ENCODE data around the gene INAVA.

The INAVA gene

GRCh38 chr1:200875416-200875815 lies 19.3 kb upstream of the INAVA start:
- no peak for DNase-seq (ENCODE audit: low read depth in 2 of 2)

GRCh38 chr1:200877010-200877409 lies 17.7 kb upstream of the INAVA start:
- no peak for DNase-seq (ENCODE audit: low read depth in 2 of 2)

- DNase-seq (ENCODE audit: low read depth in 2 of 2) = peak; percentile 37 to 64
Observed at GRCh38 chr1:200877839-200878551, 16.7 kb upstream of the INAVA start.

DNA sequence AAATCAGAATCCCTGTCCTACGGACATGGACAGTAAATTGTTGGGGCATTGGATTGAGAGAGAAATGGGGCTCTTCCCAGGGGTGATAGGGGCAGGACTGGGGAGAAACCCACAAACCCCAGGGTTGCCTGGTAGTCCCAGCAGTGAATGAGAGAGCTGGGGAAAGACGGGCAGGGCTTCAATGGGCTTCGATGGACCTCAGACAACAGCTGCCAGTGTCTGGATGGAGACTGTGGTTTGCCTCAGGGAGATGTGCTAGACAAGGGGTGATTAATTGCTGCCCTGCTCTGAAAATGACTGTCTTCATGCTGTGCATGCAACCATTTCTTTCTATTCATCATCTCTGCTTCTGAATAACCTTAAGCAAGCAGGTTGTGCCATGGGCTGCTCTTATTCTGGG lies 14.5 kb upstream of the INAVA start:
- peak in 1 of 2 donors; percentile 41 for DNase-seq (ENCODE audit: low read depth in 2 of 2)

GRCh38 chr1:200883118-200883517 lies 11.6 kb upstream of the INAVA start:
- DNase-seq (ENCODE audit: low read depth in 2 of 2) = no peak

DNA sequence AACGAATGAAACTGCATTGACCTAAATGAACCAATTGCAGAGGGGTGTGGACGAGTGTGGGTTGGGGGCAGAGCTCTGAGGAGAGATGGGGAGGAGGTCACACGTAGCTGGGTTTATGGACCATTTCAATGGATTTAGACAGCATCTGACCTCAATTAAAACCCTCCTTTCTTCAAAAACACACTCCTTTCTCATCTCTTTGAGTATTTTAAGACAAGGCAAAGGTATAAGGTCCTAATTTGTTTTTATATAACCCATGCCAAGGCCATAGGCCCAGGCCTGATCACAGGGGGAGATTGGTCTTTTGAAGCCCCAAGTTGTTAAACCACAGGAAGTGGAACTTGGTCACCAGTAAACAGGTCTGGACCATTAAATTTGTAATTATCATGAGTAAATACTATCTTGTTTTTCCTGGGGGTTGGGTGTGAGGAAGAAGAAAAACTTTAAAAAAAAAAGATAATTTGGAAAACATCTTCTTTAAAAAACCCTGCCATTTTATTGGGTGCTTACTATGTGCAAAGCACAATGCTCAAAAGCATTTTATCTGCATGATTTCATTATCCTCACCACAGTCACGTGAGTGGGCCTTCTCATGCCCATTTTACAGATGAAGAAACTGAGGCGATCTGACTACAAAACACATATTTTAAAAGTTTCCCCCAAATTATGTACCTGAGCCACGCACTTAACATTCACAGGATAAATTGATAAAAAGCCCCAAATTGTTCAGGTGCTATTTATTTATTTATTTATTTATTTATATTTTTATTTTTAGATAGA lies 8.9 kb upstream of the INAVA start:
- no peak for DNase-seq (ENCODE audit: low read depth in 2 of 2)

DNA sequence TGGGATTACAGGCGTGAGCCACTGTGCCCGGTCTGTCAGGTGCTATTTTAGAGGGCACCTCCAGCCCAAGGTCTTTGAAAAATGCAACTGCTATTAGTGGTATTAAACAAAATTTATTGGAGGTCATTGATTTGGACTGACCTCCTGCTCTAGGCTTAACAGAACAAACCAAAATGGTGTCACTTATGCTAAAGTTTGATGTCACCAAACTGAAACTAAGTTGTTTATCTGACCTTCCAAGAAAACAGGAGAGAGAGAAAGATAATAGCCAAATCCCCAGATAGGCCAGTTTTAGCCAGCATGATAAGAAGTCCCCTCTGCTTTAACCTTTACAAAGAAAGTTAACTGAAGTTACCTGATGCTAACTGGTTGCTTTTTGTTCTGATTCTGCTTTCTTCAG lies 8.1 kb upstream of the INAVA start:
- no peak for DNase-seq (ENCODE audit: low read depth in 2 of 2)

DNA sequence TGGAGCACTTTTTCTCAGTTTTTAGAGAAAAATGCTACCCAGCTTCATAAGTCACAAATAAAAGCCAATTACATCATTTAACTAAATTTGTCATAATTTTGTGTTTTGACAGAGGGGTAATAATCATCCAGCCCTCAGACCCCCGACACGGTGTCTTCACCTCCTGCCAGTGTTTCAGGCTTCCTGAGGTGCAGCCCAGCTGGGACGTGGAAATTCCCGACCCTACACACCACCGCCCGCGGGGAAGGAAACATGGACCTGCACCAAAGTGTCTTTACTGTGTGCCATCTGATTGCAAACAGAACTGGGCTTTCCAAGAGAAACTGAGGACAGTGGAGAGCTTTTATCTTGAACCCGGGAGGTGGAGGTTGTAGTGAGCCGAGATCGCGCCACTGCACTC lies 7.7 kb upstream of the INAVA start:
- no peak for DNase-seq (ENCODE audit: low read depth in 2 of 2)

GRCh38 chr1:200887772-200888348 lies 6.8 kb upstream of the INAVA start:
- no peak for DNase-seq (ENCODE audit: low read depth in 2 of 2)

GRCh38 chr1:200888349-200888838 lies 6.3 kb upstream of the INAVA start:
- peak; percentile 32 to 58 for DNase-seq (ENCODE audit: low read depth in 2 of 2)

DNA sequence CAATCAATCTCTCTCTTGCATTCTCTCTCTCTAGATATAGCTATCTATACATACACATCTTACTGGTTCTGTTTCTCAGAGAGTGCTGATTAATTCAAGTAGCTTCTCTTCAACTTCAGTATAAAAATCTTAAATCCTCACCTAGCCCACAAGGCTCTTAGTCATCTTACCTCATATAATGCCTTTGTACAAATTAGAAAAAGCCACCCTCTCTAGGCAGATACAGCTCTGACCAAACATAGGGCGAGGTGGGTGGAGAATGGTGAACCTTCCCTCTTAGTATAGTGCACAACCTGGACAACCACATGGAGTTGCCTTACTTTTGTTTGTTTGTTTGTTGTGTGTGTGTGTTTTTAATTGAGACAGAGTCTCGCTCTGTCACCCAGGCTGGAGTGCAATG lies 5.1 kb upstream of the INAVA start:
- DNase-seq (ENCODE audit: low read depth in 2 of 2) = no peak

DNA sequence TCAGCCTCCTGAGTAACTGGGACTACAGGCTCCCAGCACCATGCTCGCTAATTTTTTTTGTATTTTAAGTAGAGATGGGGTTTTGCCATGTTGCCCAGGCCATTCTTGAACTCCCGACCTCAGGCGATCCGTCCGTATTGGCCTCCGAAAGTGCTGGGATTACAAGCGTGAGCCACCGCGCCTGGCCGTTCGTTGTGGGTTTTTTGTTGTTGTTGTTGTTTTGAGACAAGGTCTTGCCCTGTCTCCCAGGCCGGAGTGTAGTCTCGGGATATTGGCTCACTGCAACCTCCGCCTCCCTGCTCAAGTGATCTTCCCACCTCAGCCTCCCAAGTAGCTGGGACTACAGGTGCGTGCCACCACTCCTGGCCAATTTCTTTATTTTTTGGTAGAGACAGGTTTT lies 4.7 kb upstream of the INAVA start:
- no peak for DNase-seq (ENCODE audit: low read depth in 2 of 2)

DNA sequence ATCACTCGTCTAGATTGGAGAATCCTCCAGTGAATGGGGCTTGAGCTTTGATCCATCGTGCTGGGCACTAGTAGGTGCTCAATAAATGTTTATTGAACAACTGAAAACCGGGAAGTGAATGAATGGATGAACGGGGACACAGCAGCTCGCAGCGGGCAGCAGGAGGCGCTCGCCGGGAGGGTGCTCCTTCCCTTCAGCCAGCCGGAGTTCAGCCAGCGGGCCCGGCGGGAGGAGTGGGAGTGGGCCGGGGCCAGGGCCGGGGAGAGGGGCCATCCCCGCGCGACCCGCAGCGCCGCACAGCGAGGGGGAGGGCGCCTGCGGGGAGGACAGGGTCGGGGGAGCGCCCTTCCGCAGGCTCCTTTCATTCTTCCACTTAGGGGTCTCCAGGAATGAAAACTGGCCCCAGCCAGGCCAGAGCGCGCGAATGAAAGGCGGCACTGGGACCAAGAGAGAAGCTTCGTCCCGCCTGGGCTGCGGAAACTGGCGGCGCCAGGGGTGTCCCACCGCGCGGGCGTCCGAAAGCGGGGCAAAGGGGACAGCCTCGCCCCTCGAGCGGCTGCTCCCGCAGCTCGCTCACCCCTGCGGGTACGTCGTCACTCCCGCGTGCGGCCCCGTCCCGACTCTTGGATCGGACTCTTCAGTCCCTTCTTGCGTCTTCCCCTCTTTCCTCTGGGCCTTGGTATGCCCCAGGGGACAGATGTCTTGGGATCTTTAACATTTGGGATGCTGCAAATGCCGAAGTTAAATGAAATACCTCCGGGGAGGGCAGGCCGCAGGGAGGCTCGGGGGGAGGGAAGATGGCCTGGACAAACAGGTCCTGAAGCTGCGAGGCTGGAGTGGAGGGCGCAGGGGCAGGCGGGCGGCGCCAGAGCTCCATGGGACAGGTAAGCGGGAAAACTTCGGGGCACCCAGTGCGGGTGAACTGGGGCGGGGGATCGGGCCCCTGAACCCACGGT lies 3.6 kb upstream of the INAVA start:
- DNase-seq (ENCODE audit: low read depth in 2 of 2) = no peak

DNA sequence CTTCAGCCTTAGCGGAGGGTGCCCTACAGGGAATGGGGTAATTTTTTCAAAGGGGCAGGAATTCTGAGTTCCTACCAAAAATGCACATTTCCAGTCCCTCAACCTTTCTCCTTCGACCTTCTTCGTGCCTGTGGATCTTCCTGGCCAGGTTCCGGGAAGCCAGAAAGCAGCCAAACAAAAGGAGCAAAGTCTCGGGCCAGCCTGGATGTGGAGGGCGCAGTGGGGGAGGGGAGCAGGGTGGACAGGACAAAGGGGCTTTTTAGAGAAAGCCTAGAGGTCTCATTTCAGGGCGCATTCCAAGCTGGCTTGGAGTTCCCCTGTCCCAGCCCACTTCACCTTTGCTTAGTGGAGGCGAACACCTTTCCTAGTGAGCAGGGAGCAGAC lies 2.9 kb upstream of the INAVA start:
- DNase-seq (ENCODE audit: low read depth in 2 of 2) = no peak

GRCh38 chr1:200892546-200892945 lies 2.2 kb upstream of the INAVA start:
- no peak for DNase-seq (ENCODE audit: low read depth in 2 of 2)

DNA sequence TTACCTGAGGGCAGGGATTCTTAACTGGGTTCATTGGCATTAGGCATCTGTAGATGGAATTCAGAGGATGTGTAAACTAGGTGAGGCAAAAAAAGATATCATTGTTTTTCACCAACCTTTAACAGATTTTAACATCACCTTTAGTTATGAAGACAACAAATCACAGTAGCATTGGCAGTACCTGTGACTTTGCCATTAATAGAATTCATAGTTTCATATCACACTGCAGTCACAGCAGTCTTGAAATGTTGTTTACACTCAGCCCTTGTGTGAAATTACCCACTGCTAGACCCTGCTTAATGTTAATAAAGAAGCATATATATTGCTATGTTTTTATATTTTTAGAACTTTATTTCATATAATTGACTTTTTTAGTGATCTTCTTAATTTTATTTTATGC lies 1.7 kb upstream of the INAVA start:
- DNase-seq (ENCODE audit: low read depth in 2 of 2) = no peak

DNA sequence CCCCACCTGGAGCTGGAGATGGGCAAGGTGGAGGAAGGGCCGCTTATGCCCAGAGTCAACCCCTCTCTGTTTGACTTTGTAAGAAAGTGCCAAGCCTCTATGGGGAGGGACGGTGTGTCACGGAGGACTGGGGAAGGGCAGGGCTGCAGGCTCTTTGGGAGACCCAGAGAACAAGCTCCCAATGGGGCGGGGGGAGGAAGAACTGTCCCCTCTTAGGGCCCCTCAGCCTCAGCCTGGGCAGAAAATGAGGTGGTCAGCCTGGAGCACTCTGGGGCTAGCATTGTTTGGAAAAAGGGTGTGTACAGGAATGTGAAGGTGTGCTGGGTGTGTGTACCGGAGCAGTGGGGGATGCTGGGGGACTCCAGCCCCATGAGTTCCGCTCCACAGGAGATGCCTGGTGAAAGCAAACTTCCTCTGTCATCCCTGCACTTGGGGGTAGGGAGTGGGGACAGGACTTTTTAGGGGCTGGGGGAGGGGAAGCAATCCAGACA lies 1.2 kb upstream of the INAVA start:
- no peak for DNase-seq (ENCODE audit: low read depth in 2 of 2)

DNA sequence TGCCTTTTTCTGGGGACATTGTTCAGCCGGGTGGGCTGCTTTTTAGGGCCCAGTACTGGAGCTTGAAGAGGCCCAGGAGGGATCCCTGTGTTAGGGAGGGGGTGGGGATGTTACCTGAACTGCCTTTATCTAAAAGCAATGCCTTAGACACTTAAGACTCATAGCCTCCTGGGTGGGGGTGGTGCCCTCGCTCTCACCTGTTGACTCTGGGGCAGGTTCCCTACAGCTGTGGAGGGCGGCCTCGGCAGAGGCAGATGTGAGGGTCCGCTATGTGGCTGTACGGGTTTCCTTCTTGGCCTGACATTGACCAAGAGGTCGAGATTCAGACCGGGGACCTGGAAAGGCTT lies 716 bp downstream of the INAVA start:
- no peak for DNase-seq (ENCODE audit: low read depth in 2 of 2)

DNA sequence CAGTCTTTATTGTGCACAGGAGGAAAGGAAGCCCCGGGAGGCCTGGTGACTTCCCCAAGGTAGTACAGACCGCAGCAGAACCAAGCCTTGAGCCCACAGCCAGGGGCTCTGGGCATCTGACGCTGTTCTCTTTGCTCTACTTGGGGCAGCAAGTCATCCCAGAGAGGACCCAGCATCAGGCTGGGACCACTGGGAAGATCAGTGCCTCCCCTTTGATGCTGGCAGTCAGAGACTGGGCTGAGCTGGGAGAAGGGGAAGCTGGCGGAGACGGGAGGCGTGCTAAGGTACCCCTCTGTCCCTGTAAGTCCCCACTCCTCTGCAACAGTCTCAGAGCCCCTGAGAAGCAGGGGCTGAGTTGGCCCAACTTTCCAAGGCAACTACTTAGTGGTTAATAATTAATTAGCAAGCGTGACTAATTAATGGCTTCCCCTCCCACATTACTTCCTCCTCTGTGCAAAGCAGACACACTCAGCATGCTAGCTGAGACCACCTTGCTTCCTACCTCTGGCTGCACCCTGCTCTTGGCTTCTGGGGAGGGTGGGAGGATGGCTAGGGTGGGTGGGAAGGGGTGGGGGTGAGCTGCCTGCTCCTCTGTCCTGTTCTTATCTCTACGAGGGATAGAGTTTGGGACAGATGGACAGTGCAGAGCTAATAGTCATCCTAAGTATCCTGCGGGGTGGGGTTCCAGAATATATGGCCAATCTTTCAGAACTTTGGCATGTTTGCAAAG lies 1.3 kb downstream of the INAVA start:
- no peak for DNase-seq (ENCODE audit: low read depth in 2 of 2)

DNA sequence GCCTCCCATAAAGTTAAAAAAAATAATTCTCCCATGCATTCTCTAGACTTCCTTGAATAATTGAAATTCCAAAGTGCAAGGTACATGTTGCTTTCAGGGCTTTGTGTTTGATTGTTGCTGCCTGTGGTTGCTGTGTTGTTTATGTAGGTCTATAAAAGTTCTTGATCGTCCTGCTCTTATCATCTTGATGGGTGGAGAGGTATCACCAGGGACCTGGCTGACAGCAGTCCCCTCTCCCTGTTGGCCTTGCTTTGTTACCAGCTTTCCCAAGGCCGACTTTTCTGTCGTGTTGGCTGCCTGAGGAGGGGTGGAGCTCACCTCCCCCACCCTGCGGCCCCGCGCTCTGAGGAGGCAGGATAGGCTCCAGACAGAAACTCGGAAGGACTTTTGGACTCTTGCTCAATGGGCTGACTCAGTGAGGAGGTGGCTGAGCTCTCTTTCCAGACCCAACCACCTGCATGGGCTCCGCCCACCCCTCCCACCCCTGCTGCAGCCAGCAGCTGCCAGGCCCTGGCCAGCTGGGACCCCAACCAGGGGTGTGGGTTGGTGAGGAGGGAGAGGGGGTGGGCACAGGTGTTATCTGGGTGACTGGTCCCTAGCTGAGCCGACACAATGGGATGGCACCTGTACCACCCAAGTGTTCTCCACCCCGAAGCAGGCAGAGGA lies 2.0 kb downstream of the INAVA start:
- DNase-seq (ENCODE audit: low read depth in 2 of 2) = no peak

- no peak for DNase-seq (ENCODE audit: low read depth in 2 of 2)
Observed at GRCh38 chr1:200897259-200897658, 2.6 kb downstream of the INAVA start.

All from stimulated activated CD4-positive, alpha-beta T cell treated with anti-CD3 and anti-CD28 coated beads, Interleukin-4, amount 100 ng/mL, for 48 hours (primary cell).